ENCODE data around the gene NUP205. TPM values are rescaled to one million over a fixed set of nuclear protein-coding genes. Genes with fewer than 3 reads are reported as not detected.

The NUP205 gene
- total RNA-seq: 58.7 and 68.3 TPM in 2 replicates

GRCh38 chr7:135557455-135558336 lies at the start of gene NUP205:
Gene NUP205, plus strand, starts transcription at chr7:135557917. Its CDS starts 28 bp downstream, at chr7:135557945.

GRCh38 chr7:135509839-135510591 lies 47.7 kb upstream of the NUP205 start, which contains the start of gene CNOT4:
Gene CNOT4, minus strand, starts transcription at chr7:135510102. Its CDS starts 71,771 bp downstream, at chr7:135438331.

GRCh38 chr7:135662373-135663114 lies 104.8 kb downstream of the NUP205 start, which contains the start of gene STMP1:
Gene STMP1, plus strand, starts transcription at chr7:135662514.

Other genes with a start within 250 kb of the NUP205 start
- gene CNOT4, start 47.8 kb upstream of the NUP205 start, total RNA-seq: 6.6 and 10.1 TPM in 2 replicates
- 20.9 and 28.7 TPM in 2 replicates for gene STMP1, start 104.6 kb downstream of the NUP205 start, total RNA-seq
- gene SLC13A4, start 170.3 kb downstream of the NUP205 start, total RNA-seq: not detected in 2 replicates
- gene FAM180A, start 190.9 kb downstream of the NUP205 start, total RNA-seq: 0.08 and 0.53 TPM in 2 replicates